Rectal smooth muscle tissue (tissue), 1 donor: ENCODE measurements around the gene BUD31.

Source experiments
- H3K27ac ChIP-seq: one replicate; pipeline ENCODE4 v1.7.0; 2013; ENCODE audit warnings: low read depth, low read length, inconsistent platforms
- H3K27me3 ChIP-seq: one replicate; pipeline ENCODE4 v1.7.0; 2013; ENCODE audit warnings: low read length; ENCODE audit not compliant: control insufficient read depth, insufficient read depth
- H3K36me3 ChIP-seq: one replicate; pipeline ENCODE4 v1.7.0; 2013; ENCODE audit warnings: low read length; ENCODE audit not compliant: control insufficient read depth, insufficient read depth
- H3K4me1 ChIP-seq: one replicate; pipeline ENCODE4 v1.7.0; 2013; ENCODE audit warnings: low read length; ENCODE audit not compliant: control insufficient read depth, insufficient read depth
- H3K4me3 ChIP-seq: one replicate; pipeline ENCODE4 v1.7.0; 2013; ENCODE audit warnings: low read length
- H3K9ac ChIP-seq: one replicate; pipeline ENCODE4 v1.7.0; 2013; ENCODE audit warnings: low read length

Gene BUD31

GRCh38 chr7:99408379-99409191 lies at the start of gene BUD31, which contains the start of gene PDAP1:
Gene BUD31 (plus strand): TSS chr7:99408969. CDS start chr7:99411093, 2,124 bp downstream.
Gene PDAP1 (minus strand): TSS chr7:99408597. CDS start chr7:99408548, 49 bp downstream.
- Histone ChIP-seq H3K36me3 (peaks cover 25% of the 10 kb centered on the region), H3K27ac (peak within 1 kb of the TSS; percentile 100), H3K27me3 (no peaks in the 10 kb centered on the region), H3K4me1 (peaks cover 24% of the 10 kb centered on the region), H3K9ac (peak within 1 kb of the TSS; percentile 97), H3K4me3 (peak within 1 kb of the TSS; percentile 97)

GRCh38 chr7:99359465-99360154 lies 49.2 kb upstream of the BUD31 start:
- Histone ChIP-seq H3K4me1 (no peaks in the 10 kb centered on the region), H3K27ac (no peak overlapping the region), H3K36me3 (peaks cover 44% of the 10 kb centered on the region), H3K27me3 (no peaks in the 10 kb centered on the region), H3K4me3 (no peak overlapping the region), H3K9ac (no peak overlapping the region)

GRCh38 chr7:99362801-99363200 lies 46.0 kb upstream of the BUD31 start:
- H3K4me3 ChIP-seq = no peak overlapping the region
- H3K4me1 ChIP-seq = no peaks in the 10 kb centered on the region
- H3K36me3 ChIP-seq = peaks cover 43% of the 10 kb centered on the region
- H3K9ac ChIP-seq = no peak overlapping the region
- no peaks in the 10 kb centered on the region for H3K27me3 ChIP-seq
- no peak overlapping the region for H3K27ac ChIP-seq

GRCh38 chr7:99363286-99363685 lies 45.5 kb upstream of the BUD31 start:
- Histone ChIP-seq H3K4me1 (no peaks in the 10 kb centered on the region), H3K9ac (no peak overlapping the region), H3K36me3 (peaks cover 39% of the 10 kb centered on the region), H3K27ac (no peak overlapping the region), H3K4me3 (no peak overlapping the region), H3K27me3 (no peaks in the 10 kb centered on the region)

- H3K4me1 ChIP-seq = no peaks in the 10 kb centered on the region
- H3K36me3 ChIP-seq = peaks cover 35% of the 10 kb centered on the region
- no peak overlapping the region for H3K4me3 ChIP-seq
- H3K9ac ChIP-seq = no peak overlapping the region
- H3K27me3 ChIP-seq = no peaks in the 10 kb centered on the region
- no peak overlapping the region for H3K27ac ChIP-seq
These were observed 43.2 kb upstream of the BUD31 start for GRCh38 chr7:99365318-99366141.

GRCh38 chr7:99366646-99367045 lies 42.1 kb upstream of the BUD31 start:
- Histone ChIP-seq H3K9ac (no peak overlapping the region), H3K4me1 (no peaks in the 10 kb centered on the region), H3K4me3 (no peak overlapping the region), H3K27me3 (no peaks in the 10 kb centered on the region), H3K36me3 (peaks cover 25% of the 10 kb centered on the region), H3K27ac (no peak overlapping the region)

- peaks cover 16% of the 10 kb centered on the region for H3K36me3 ChIP-seq
- no peaks in the 10 kb centered on the region for H3K27me3 ChIP-seq
- no peak overlapping the region for H3K9ac ChIP-seq
- no peaks in the 10 kb centered on the region for H3K4me1 ChIP-seq
- H3K4me3 ChIP-seq = no peak overlapping the region
- H3K27ac ChIP-seq = no peak overlapping the region
These were observed 39.9 kb upstream of the BUD31 start for GRCh38 chr7:99368750-99369389.

GRCh38 chr7:99369767-99370391 lies 38.9 kb upstream of the BUD31 start:
- H3K9ac ChIP-seq = no peak overlapping the region
- no peaks in the 10 kb centered on the region for H3K4me1 ChIP-seq
- no peak overlapping the region for H3K4me3 ChIP-seq
- no peak overlapping the region for H3K27ac ChIP-seq
- no peaks in the 10 kb centered on the region for H3K27me3 ChIP-seq
- H3K36me3 ChIP-seq = peaks cover 10% of the 10 kb centered on the region

GRCh38 chr7:99371376-99371920 lies 37.3 kb upstream of the BUD31 start:
- Histone ChIP-seq H3K9ac (no peak overlapping the region), H3K27ac (no peak overlapping the region), H3K4me3 (no peak overlapping the region), H3K36me3 (peaks cover 3% of the 10 kb centered on the region), H3K27me3 (no peaks in the 10 kb centered on the region), H3K4me1 (no peaks in the 10 kb centered on the region)

GRCh38 chr7:99372275-99373090 lies 36.3 kb upstream of the BUD31 start:
- H3K4me1 ChIP-seq = no peaks in the 10 kb centered on the region
- peaks cover 3% of the 10 kb centered on the region for H3K36me3 ChIP-seq
- H3K27ac ChIP-seq = no peak overlapping the region
- H3K9ac ChIP-seq = no peak overlapping the region
- H3K27me3 ChIP-seq = no peaks in the 10 kb centered on the region
- no peak overlapping the region for H3K4me3 ChIP-seq
